Head of caudate nucleus (tissue), 42 donors: ENCODE data around the gene CPEB3.

Experiments used
- DNase-seq, 42 donors: peaks; one replicate each; pipeline versions ENCODE4 v3.0.0 to v3.0.0-alpha.2; 2020 to 2021; ENCODE audit warnings: mixed read lengths in 7 of 42
- intact Hi-C: fragments of 100-400 bp; cut with DNase I; formaldehyde crosslinking; loops from one replicate; pipeline ENCODE4 v1.15.0; 2022

CPEB3 gene

DNA sequence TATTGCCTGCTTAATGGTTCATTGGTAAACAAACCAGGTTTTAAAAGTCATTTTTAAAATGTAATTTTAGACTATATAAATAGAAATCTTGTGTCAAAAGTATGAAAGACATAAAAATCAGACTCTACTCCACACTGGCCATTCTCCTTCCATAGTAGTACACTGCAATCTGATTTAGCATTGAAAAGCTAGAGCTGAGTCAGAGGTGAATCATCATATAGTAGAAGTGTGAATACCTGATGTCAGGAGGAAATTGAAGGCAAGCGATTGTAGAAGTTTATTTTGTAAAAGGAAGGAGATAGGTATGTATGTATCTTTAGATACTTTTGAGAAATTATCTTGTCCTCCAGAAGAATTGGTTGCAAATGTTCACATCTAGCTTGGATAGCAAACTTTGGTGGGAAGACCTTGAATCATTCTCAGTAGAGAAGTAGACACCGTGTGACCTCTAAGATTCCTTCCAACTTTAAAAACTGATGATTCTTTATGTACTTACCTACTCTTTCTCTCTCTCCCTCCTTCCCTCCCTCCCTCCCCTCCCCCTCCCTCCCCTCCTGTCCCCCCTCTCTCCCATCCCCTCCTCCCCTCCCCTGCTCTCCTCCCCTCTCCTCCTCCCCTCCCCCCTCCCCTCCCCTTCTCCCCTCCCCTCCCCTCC, 279.2 kb downstream of the CPEB3 start:
- intact Hi-C loops, result no loop called here
- no peak for DNase-seq

GRCh38 chr10:92010047-92010735, 280.7 kb downstream of the CPEB3 start:
- intact Hi-C loops, result no loop called here
- no peak for DNase-seq

DNA sequence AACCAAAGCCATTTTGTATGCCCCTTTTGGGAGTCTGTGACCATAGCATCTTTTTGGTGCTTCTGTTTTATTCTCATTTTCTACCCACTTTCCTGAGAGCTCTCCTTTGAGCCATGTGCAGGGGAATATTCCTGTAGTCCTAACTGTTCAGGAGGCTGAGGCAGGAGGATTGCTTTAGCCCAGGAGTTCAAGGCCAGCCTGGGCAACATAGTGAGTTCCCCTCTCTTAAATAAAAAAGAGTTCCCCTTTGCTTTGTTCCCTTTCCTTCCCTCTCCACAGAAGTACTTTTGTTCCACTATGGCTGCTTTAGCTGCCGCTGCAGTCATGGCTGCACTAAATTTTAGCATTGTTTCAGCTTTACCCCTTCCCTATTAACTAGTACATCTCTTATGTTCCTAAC, 281.4 kb downstream of the CPEB3 start:
- intact Hi-C loops, result no loop called here
- DNase-seq, result no peak

- intact Hi-C loops, result no loop called here
- DNase-seq, result no peak
Observed at GRCh38 chr10:92005978-92006377, 284.9 kb downstream of the CPEB3 start.

GRCh38 chr10:92003258-92003657, 287.6 kb downstream of the CPEB3 start:
- intact Hi-C loops, result no loop called here

GRCh38 chr10:92001995-92002394, 288.9 kb downstream of the CPEB3 start:
- no peak for DNase-seq
- intact Hi-C loops, result no loop called here

More at GRCh38 chr10:92003258-92003657, 287.6 kb downstream of the CPEB3 start:
- no peak for DNase-seq

DNA sequence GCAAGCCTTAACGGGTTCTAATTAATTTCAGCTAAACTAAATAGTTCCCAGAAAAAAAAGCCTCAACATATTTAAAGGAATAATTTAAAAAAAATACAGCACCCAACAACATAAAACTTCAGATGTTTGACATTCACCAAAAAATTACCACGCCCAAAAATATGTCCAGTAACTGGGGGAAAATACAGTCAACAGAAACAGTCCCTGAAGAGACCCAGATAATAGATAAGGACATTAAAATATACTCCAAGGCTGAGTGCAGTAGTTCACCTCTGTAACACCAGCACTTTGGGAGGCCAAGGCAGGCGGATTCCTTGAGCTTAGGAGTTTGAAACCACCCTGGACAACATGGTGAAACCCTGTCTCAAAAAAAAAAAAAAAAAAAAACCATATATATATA, 289.3 kb downstream of the CPEB3 start:
- DNase-seq, result no peak
- intact Hi-C loops, result no loop called here
